Gastrocnemius medialis (tissue), 4 donors: ENCODE results near the gene RIMBP2.
"Not testable (repeated sequence)": the region's sequence is repeated elsewhere in the genome, so short reads cannot be mapped to it uniquely, and the experiment has no call there.

Experiments
- POLR2A ChIP-seq, 2 donors: fragments of 450-650 bp; IDR thresholded peaks; one replicate each; pipeline ENCODE4 v1.6.1; 2017; ENCODE audit warnings: antibody characterized with exemption in 2 of 2, mild to moderate bottlenecking in 2 of 2, moderate library complexity in 2 of 2
- TF ChIP-seq, protein P1 (sequence below), 5 experiments: fragments of 450-650 bp in 3 of 5; fragments of 200-600 bp in 2 of 5; sonication (generic) in 2 of 5; IDR thresholded peaks in 4 of 5; conservative IDR thresholded peaks in 1 of 5; 1 replicate in 4 of 5; 2 replicates in 1 of 5; pipeline ENCODE4 v1.5.1; 2016 to 2019; ENCODE audit warnings: antibody characterized with exemption in 5 of 5, mild to moderate bottlenecking in 3 of 5, moderate library complexity in 3 of 5

GRCh38 chr12:130646191-130646590 lies 69.9 kb downstream of the RIMBP2 start:
- TF ChIP-seq, protein P1, sequence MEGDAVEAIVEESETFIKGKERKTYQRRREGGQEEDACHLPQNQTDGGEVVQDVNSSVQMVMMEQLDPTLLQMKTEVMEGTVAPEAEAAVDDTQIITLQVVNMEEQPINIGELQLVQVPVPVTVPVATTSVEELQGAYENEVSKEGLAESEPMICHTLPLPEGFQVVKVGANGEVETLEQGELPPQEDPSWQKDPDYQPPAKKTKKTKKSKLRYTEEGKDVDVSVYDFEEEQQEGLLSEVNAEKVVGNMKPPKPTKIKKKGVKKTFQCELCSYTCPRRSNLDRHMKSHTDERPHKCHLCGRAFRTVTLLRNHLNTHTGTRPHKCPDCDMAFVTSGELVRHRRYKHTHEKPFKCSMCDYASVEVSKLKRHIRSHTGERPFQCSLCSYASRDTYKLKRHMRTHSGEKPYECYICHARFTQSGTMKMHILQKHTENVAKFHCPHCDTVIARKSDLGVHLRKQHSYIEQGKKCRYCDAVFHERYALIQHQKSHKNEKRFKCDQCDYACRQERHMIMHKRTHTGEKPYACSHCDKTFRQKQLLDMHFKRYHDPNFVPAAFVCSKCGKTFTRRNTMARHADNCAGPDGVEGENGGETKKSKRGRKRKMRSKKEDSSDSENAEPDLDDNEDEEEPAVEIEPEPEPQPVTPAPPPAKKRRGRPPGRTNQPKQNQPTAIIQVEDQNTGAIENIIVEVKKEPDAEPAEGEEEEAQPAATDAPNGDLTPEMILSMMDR (IDR thresholded peaks at IDR 0.05 in 4 of 5, conservative IDR thresholded peaks at IDR 0.05 in 1 of 5), result not testable (repeated sequence)
- not testable (repeated sequence) for TF ChIP-seq POLR2A (IDR thresholded peaks at IDR 0.05)
